ENCODE results near the gene ACSBG1. TPM values are rescaled to one million over a fixed set of nuclear protein-coding genes. Genes with fewer than 3 reads are reported as not detected.

The ACSBG1 gene
- total RNA-seq, 1 donor from 2014 or later, result not detected

- Histone ChIP-seq H3K4me3 (ENCODE audit: low read depth, low read length) (no peak overlapping the region), H3K27me3 (ENCODE audit: control insufficient read depth, insufficient read depth, low read length) (no peaks in the 10 kb centered on the region), H3K36me3 (ENCODE audit: control insufficient read depth, insufficient read depth, low read length) (no peaks in the 10 kb centered on the region)
- DNase-seq (ENCODE audit: low read depth) (no peak), FAIRE-seq (peak; percentile 79)
- TF ChIP-seq CTCF (IDR thresholded peaks at IDR 0.05; ENCODE audit: insufficient read depth, low read length, severe bottlenecking), result no peak
These were observed 30.8 kb downstream of the ACSBG1 start for GRCh38 chr15:78203346-78204225.

GRCh38 chr15:78201281-78202190 lies 32.8 kb downstream of the ACSBG1 start:
- Histone ChIP-seq H3K27me3 (ENCODE audit: control insufficient read depth, insufficient read depth, low read length) (no peaks in the 10 kb centered on the region), H3K4me3 (ENCODE audit: low read depth, low read length) (no peak overlapping the region), H3K36me3 (ENCODE audit: control insufficient read depth, insufficient read depth, low read length) (no peaks in the 10 kb centered on the region)
- DNase-seq (ENCODE audit: low read depth), result no peak
- no peak for FAIRE-seq
- TF ChIP-seq CTCF (IDR thresholded peaks at IDR 0.05; ENCODE audit: insufficient read depth, low read length, severe bottlenecking), result no peak

- no peak for TF ChIP-seq CTCF (IDR thresholded peaks at IDR 0.05; ENCODE audit: insufficient read depth, low read length, severe bottlenecking)
- no peak for FAIRE-seq
These were observed 34.0 kb downstream of the ACSBG1 start for GRCh38 chr15:78200276-78200930.

GRCh38 chr15:78197632-78198031 lies 36.7 kb downstream of the ACSBG1 start:
- FAIRE-seq, result no peak
- no peak for TF ChIP-seq CTCF (IDR thresholded peaks at IDR 0.05; ENCODE audit: insufficient read depth, low read length, severe bottlenecking)
- H3K4me3 ChIP-seq (ENCODE audit: low read depth, low read length), result no peak overlapping the region
- no peaks in the 10 kb centered on the region for H3K36me3 ChIP-seq (ENCODE audit: control insufficient read depth, insufficient read depth, low read length)
- no peaks in the 10 kb centered on the region for H3K27me3 ChIP-seq (ENCODE audit: control insufficient read depth, insufficient read depth, low read length)
- no peak for DNase-seq (ENCODE audit: low read depth)

More at GRCh38 chr15:78200276-78200930, 34.0 kb downstream of the ACSBG1 start:
- no peak overlapping the region for H3K4me3 ChIP-seq (ENCODE audit: low read depth, low read length)
- no peaks in the 10 kb centered on the region for H3K36me3 ChIP-seq (ENCODE audit: control insufficient read depth, insufficient read depth, low read length)
- no peaks in the 10 kb centered on the region for H3K27me3 ChIP-seq (ENCODE audit: control insufficient read depth, insufficient read depth, low read length)
- no peak for DNase-seq (ENCODE audit: low read depth)

GRCh38 chr15:78195735-78196201 lies 38.6 kb downstream of the ACSBG1 start:
- H3K27me3 ChIP-seq (ENCODE audit: control insufficient read depth, insufficient read depth, low read length), result no peaks in the 10 kb centered on the region
- TF ChIP-seq CTCF (IDR thresholded peaks at IDR 0.05; ENCODE audit: insufficient read depth, low read length, severe bottlenecking), result peak; percentile 93
- FAIRE-seq, result no peak
- DNase-seq (ENCODE audit: low read depth), result peak; percentile 25
- no peaks in the 10 kb centered on the region for H3K36me3 ChIP-seq (ENCODE audit: control insufficient read depth, insufficient read depth, low read length)
- H3K4me3 ChIP-seq (ENCODE audit: low read depth, low read length), result no peak overlapping the region

All from bronchial epithelial cell (primary cell).